ENCODE data around the gene DNAJC4. TPM values are rescaled to one million over a fixed set of nuclear protein-coding genes. Genes with fewer than 3 reads are reported as not detected.

Gene DNAJC4
- polyA plus RNA-seq, 1 donor (not counting 4 experiments of a cell fraction or from before 2014, with no cell fraction given): 12.2 TPM

GRCh38 chr11:64253481-64253880 is 23.1 kb downstream of the DNAJC4 start:
- DNase-seq (ENCODE audit: low read depth, low spot score): no peak
- Histone ChIP-seq H3K4me2 (ENCODE audit: control insufficient read depth, extremely low read depth, insufficient read depth, low read depth, low read length) (peak overlapping the region; percentile 87), H3K27ac (ENCODE audit: control insufficient read depth, insufficient read depth, low read length) (no peak overlapping the region), H4K20me1 (ENCODE audit: control insufficient read depth, extremely low read depth, insufficient read depth, low read length) (peaks cover 8% of the 10 kb centered on the region), H3K36me3 (ENCODE audit: control insufficient read depth in 2 of 2, extremely low read depth in 1 of 2, insufficient read depth in 2 of 2, low read length in 2 of 2) (peaks cover 22 to 32% of the 10 kb centered on the region in 2 experiments), H3K9me3 (ENCODE audit: control insufficient read depth, low read depth, low read length) (no peaks in the 10 kb centered on the region), H3K9me1 (ENCODE audit: control insufficient read depth, extremely low read depth, insufficient read depth, low read length) (no peaks in the 10 kb centered on the region), H3K79me2 (ENCODE audit: control insufficient read depth, insufficient read depth, low read length) (peaks cover 41% of the 10 kb centered on the region), H3K9ac (ENCODE audit: control insufficient read depth, extremely low read depth, insufficient read depth, low read length) (peak overlapping the region; percentile 28), H2AFZ (ENCODE audit: control insufficient read depth, low read length) (no peak overlapping the region), H3K27me3 (ENCODE audit: control insufficient read depth, extremely low read depth, insufficient read depth, low read length) (no peaks in the 10 kb centered on the region), H3K4me1 (ENCODE audit: control insufficient read depth, extremely low read depth, insufficient read depth, low read length) (peaks cover 20% of the 10 kb centered on the region), H3K4me3 (ENCODE audit: control insufficient read depth in 2 of 3, extremely low read depth in 1 of 3, insufficient read depth in 2 of 3, low read depth in 1 of 3, low read length in 3 of 3) (peak overlapping the region in 1 of 3 experiments; percentile 96)
- FAIRE-seq: no peak
- TF ChIP-seq EZH2 (IDR thresholded peaks at IDR 0.05; ENCODE audit: low read length) (no peak), CTCF (optimal IDR thresholded peaks at IDR 0.05 in 1 of 3, IDR thresholded peaks at IDR 0.05 in 1 of 3, conservative IDR thresholded peaks at IDR 0.05 in 1 of 3; ENCODE audit: extremely low read depth in 1 of 3, insufficient read depth in 2 of 3, low read length in 3 of 3) (no peak)
- dilution Hi-C loops (cut with MboI; ENCODE audit: extremely low pct_ligation_motif_present, low sequenced_read_pairs): no loop called here

GRCh38 chr11:64254326-64254725 is 24.0 kb downstream of the DNAJC4 start:
- H3K27me3 ChIP-seq (ENCODE audit: control insufficient read depth, extremely low read depth, insufficient read depth, low read length): no peaks in the 10 kb centered on the region
- dilution Hi-C loops (cut with MboI; ENCODE audit: extremely low pct_ligation_motif_present, low sequenced_read_pairs): no loop called here
- no peak overlapping the region for H3K4me3 ChIP-seq (ENCODE audit: control insufficient read depth in 2 of 3, extremely low read depth in 1 of 3, insufficient read depth in 2 of 3, low read depth in 1 of 3, low read length in 3 of 3)
- H3K4me2 ChIP-seq (ENCODE audit: control insufficient read depth, extremely low read depth, insufficient read depth, low read depth, low read length): no peak overlapping the region
- H3K9me3 ChIP-seq (ENCODE audit: control insufficient read depth, low read depth, low read length): no peaks in the 10 kb centered on the region
- no peak overlapping the region for H2AFZ ChIP-seq (ENCODE audit: control insufficient read depth, low read length)
- peaks cover 20% of the 10 kb centered on the region for H3K4me1 ChIP-seq (ENCODE audit: control insufficient read depth, extremely low read depth, insufficient read depth, low read length)
- DNase-seq (ENCODE audit: low read depth, low spot score) (no peak), FAIRE-seq (no peak)
- H3K79me2 ChIP-seq (ENCODE audit: control insufficient read depth, insufficient read depth, low read length): peaks cover 45% of the 10 kb centered on the region
- H3K27ac ChIP-seq (ENCODE audit: control insufficient read depth, insufficient read depth, low read length): no peak overlapping the region
- peaks cover 8% of the 10 kb centered on the region for H4K20me1 ChIP-seq (ENCODE audit: control insufficient read depth, extremely low read depth, insufficient read depth, low read length)
- peaks cover 26 to 41% of the 10 kb centered on the region in 2 experiments for H3K36me3 ChIP-seq (ENCODE audit: control insufficient read depth in 2 of 2, extremely low read depth in 1 of 2, insufficient read depth in 2 of 2, low read length in 2 of 2)
- H3K9ac ChIP-seq (ENCODE audit: control insufficient read depth, extremely low read depth, insufficient read depth, low read length): no peak overlapping the region
- no peaks in the 10 kb centered on the region for H3K9me1 ChIP-seq (ENCODE audit: control insufficient read depth, extremely low read depth, insufficient read depth, low read length)
- TF ChIP-seq CTCF (optimal IDR thresholded peaks at IDR 0.05 in 1 of 3, IDR thresholded peaks at IDR 0.05 in 1 of 3, conservative IDR thresholded peaks at IDR 0.05 in 1 of 3; ENCODE audit: extremely low read depth in 1 of 3, insufficient read depth in 2 of 3, low read length in 3 of 3) (no peak), EZH2 (IDR thresholded peaks at IDR 0.05; ENCODE audit: low read length) (no peak)
